Central memory CD8-positive, alpha-beta T cell (primary cell): ENCODE data around the gene ATIC.
A peak's percentile ranks its signal among the peaks of the same experiment; 100 is the strongest.

Experiments used
- ATAC-seq: fragments of 150-1000 bp; cut with Tn5 transposase; replicated peaks from 2 replicates; pipeline ENCODE4 v1.10.0; 2022; ENCODE audit warnings: mild to moderate bottlenecking, moderate FRiP score, moderate number of reproducible peaks; ENCODE audit not compliant: poor library complexity, severe bottlenecking; ENCODE audit errors: extremely low read depth
- DNase-seq, 2 donors: peaks; one replicate each; pipeline ENCODE4 v3.0.0; 2021; ENCODE audit warnings: low spot score in 2 of 2
- H3K27ac Mint-ChIP-seq: one replicate; pipeline ENCODE4 v1.8.0; 2022; ENCODE audit warnings: low read depth, mild to moderate bottlenecking, moderate library complexity, mixed read lengths
- H3K27me3 Mint-ChIP-seq: one replicate; pipeline ENCODE4 v1.8.0; 2022; ENCODE audit warnings: mixed read lengths
- H3K36me3 Mint-ChIP-seq: one replicate; pipeline ENCODE4 v1.8.0; 2022; ENCODE audit warnings: mild to moderate bottlenecking, moderate library complexity, mixed read lengths; ENCODE audit not compliant: insufficient read depth
- H3K4me1 Mint-ChIP-seq: one replicate; pipeline ENCODE4 v1.8.0; 2022; ENCODE audit warnings: mixed read lengths
- H3K4me3 Mint-ChIP-seq: one replicate; pipeline ENCODE4 v1.8.0; 2022; ENCODE audit warnings: mild to moderate bottlenecking, moderate library complexity, mixed read lengths
- H3K9me3 Mint-ChIP-seq: one replicate; pipeline ENCODE4 v1.8.0; 2022; ENCODE audit warnings: mixed read lengths

ATIC gene

DNA sequence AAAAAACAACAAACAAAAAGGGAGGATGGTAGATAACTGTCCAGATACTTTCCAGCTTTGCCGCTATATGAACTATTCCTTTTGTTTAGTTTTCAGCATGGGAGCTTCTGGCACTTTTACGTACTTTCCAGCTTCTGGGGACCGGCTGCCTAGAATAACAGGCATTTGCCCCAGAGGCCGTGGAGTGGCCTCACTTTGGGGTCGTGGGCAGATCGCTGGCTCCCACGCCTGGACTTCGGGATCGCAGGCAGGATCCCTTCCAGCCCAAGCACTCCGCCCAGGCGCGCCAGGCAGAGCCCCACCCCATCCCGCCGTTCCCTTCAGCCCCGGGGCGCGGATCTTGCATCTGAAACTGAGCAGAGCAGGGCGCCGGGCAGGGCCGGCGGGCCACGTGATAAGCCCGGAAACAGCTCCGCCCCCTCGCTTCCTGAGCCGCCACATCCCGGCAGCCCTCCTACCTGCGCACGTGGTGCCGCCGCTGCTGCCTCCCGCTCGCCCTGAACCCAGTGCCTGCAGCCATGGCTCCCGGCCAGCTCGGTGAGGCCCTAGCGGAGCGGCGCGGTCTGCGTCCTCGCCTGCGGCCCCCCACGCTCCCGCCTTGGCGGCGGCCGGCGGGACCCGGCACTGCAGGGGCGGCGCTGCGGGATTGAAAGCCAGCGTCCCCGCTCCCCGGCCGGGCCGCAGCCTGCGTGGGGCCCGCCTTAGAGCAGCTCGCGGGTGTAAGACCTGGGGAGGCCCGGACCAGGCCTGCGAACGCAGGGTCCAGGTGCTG is at the start of gene ATIC:
Gene ATIC, plus strand, starts transcription at position 435 of the 772 bp plus-strand sequence. Its CDS starts 84 bp downstream, at position 519.
- H3K27me3 Mint-ChIP-seq, result no peaks in the 10 kb centered on the region
- ATAC-seq (peak; percentile 99), DNase-seq (peak; percentile 77 to 79)
- H3K36me3 Mint-ChIP-seq, result peaks cover 5% of the 10 kb centered on the region
- H3K4me3 Mint-ChIP-seq, result peak within 1 kb of the TSS; percentile 85
- H3K27ac Mint-ChIP-seq, result peak within 1 kb of the TSS; percentile 79
- peaks cover 34% of the 10 kb centered on the region for H3K4me1 Mint-ChIP-seq
- H3K9me3 Mint-ChIP-seq, result no peaks in the 10 kb centered on the region

DNA sequence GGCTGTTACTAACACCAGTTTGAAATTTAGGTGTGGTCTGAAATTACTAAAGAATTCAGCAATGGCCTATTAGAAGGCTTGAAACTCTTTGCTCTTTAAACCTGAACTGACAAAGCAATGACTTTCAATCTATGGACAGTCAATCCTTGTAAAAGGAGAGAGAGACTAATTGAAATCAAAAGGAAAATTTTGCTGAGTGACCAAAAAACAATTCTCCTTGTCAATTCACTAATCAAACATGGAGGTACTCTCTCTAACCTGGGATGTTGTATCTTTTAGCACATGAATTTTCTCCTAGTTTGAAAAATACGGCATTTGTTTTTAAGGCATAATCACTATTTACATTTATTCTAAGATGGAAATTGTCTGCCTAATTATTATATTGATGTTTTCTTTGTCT is 49.6 kb upstream of the ATIC start:
- DNase-seq, result no peak
- Mint-ChIP-seq H3K36me3 (no peaks in the 10 kb centered on the region), H3K4me3 (no peak overlapping the region), H3K27me3 (peaks cover 12% of the 10 kb centered on the region), H3K9me3 (no peaks in the 10 kb centered on the region), H3K27ac (no peak overlapping the region), H3K4me1 (no peaks in the 10 kb centered on the region)
- no peak for ATAC-seq

DNA sequence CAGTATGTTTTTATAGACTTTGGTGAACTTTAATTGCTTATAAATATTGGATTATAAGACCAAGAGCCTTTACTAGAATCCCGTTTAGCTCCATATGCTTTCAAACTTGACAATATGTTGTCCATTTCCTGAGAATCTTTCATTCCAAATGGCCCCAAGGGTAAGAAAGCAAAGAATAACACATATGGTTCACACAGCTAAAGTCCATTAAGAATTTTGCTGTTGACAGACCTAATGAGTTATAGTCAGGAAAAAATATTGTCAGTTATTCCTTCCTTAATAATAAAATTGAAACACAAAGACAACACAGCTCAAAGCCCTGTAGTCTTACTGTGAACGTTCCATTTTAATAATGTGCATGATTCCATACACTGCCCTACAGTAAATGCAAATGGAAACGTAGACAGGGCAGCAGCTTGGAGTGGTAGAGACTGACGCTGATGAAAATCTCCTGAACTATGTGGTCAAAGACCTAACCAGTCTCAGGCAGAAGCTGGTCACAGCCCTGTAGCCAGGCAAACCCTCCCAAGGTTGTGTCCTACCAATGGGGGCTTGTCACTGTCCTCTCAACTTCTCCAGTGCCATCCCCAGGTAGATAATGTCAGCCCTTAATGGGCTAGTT is 49.0 kb upstream of the ATIC start:
- Mint-ChIP-seq H3K4me1 (no peaks in the 10 kb centered on the region), H3K36me3 (no peaks in the 10 kb centered on the region), H3K9me3 (no peaks in the 10 kb centered on the region), H3K4me3 (no peak overlapping the region), H3K27me3 (peaks cover 12% of the 10 kb centered on the region), H3K27ac (no peak overlapping the region)
- ATAC-seq, result no peak
- DNase-seq, result no peak

DNA sequence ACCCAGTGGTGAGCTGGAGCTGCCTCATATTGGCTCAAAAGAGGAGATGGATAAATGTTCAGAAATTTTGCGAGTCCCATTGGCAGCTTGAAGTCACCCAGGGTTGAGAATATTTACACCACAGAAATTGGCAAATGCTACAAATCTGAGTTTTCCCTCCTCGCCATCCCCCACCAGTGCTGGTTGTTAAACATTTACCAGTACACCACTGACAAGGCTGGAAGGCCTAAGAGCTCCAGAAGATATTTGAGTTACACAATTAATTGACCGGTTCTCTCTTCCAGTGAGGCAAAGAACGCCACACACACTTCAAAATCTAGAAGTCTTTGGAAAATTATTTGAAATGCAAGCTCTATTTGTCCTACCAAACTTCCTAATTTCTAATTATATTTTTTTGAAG is 47.5 kb upstream of the ATIC start:
- H3K36me3 Mint-ChIP-seq, result no peaks in the 10 kb centered on the region
- no peak overlapping the region for H3K4me3 Mint-ChIP-seq
- H3K9me3 Mint-ChIP-seq, result no peaks in the 10 kb centered on the region
- H3K27me3 Mint-ChIP-seq, result peaks cover 12% of the 10 kb centered on the region
- no peaks in the 10 kb centered on the region for H3K4me1 Mint-ChIP-seq
- H3K27ac Mint-ChIP-seq, result no peak overlapping the region
- ATAC-seq (no peak), DNase-seq (no peak)

DNA sequence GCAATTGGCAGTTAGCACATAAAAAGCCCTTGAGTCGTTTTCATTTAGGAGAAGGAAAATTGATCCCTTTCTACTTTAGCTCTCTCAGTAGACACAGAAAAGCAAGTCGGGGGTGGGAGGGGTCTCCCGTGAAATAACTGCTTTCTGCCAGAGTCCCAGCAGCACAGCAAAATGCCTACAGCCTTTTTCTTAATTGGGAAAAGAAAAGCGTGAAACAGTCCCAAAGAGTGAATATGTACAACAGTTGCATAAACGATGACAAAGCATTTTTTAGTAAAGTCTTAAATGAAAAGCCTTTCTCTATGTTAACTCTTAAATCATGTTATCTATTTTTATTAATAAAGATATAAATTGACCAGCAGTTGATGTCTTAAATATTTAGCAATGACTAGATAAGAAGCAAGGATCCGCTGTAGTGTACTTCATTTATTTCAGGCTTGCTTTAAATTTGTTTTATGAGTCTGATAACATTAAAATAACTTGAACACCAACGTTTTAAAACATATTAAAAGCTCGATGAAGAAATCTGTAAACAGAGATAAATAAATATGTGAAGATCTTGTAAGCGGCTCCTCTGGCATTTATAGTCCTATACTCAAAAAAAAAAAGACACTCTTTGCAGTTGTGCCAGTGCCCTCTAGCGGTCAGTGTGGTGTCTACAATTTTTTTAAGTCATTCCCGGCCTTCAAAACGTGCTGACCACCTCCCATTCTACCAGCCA is 42.3 kb upstream of the ATIC start:
- ATAC-seq, result no peak

DNA sequence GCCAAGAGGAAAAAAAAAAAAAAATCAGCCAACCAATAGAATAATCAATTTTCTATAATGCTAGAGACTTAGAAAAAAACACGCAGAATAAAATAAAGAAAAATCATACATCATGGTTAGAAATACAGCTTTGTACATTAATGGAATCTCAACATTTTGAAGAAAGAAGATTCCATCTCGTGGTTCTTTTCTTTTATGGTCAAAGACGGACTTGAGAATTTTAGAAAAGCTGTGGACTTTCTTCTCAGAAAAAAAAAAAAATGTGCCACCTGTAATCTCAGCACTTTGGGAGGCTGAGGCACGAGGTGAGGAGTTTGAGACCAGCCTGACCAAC is 41.8 kb upstream of the ATIC start:
- Mint-ChIP-seq H3K36me3 (no peaks in the 10 kb centered on the region), H3K27ac (no peak overlapping the region), H3K9me3 (no peaks in the 10 kb centered on the region), H3K27me3 (peaks cover 7% of the 10 kb centered on the region), H3K4me1 (no peaks in the 10 kb centered on the region), H3K4me3 (no peak overlapping the region)
- no peak for ATAC-seq
- DNase-seq, result no peak

More for the DNA sequence above, 42.3 kb upstream of the ATIC start:
- peak in 1 of 2 donors; percentile 24 for DNase-seq
- Mint-ChIP-seq H3K4me3 (no peak overlapping the region), H3K27ac (no peak overlapping the region), H3K27me3 (peaks cover 2% of the 10 kb centered on the region), H3K4me1 (no peaks in the 10 kb centered on the region), H3K36me3 (no peaks in the 10 kb centered on the region), H3K9me3 (no peaks in the 10 kb centered on the region)

DNA sequence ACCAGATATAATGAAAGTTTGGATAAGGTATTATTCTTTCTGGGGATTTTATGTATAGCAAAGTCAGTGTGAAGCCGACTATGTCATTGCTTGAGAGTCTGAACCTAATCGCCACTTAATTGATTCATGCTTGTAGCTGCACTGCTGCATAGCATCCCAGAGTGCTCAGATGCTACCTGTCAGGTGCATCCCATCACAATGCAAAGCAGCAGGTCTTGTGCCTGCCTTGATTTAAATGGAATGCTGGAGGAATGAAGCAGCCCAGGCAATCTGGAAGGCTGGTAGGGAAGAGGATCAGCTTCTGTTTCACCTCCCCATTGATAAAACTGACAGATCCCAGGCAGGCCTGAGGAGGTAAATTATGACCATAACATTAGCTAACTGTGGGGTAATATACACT is 40.4 kb upstream of the ATIC start:
- no peaks in the 10 kb centered on the region for H3K36me3 Mint-ChIP-seq
- ATAC-seq (no peak), DNase-seq (no peak)
- no peak overlapping the region for H3K4me3 Mint-ChIP-seq
- H3K9me3 Mint-ChIP-seq, result no peaks in the 10 kb centered on the region
- H3K27ac Mint-ChIP-seq, result no peak overlapping the region
- H3K4me1 Mint-ChIP-seq, result no peaks in the 10 kb centered on the region
- peaks cover 11% of the 10 kb centered on the region for H3K27me3 Mint-ChIP-seq

DNA sequence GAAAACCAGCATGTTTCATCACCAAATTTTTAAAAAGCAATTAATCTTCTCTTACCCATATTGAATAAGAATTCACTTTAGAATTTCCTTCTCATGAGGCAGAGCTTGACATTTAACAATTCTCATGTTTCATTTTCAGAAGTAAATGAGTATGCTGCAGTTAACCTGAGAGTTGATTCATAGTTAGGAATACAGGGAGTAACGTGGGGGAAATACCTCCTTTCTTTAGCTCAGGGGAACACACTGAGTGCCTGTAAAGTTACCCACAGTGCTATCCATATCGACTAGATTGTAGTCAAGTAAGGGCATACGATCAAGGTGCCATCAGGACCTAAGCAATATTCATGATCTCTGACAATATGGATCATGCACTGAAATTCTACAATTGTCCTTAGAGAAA is 38.9 kb upstream of the ATIC start:
- H3K9me3 Mint-ChIP-seq, result no peaks in the 10 kb centered on the region
- H3K36me3 Mint-ChIP-seq, result no peaks in the 10 kb centered on the region
- H3K27ac Mint-ChIP-seq, result no peak overlapping the region
- DNase-seq (no peak), ATAC-seq (no peak)
- no peaks in the 10 kb centered on the region for H3K4me1 Mint-ChIP-seq
- no peak overlapping the region for H3K4me3 Mint-ChIP-seq
- H3K27me3 Mint-ChIP-seq, result peaks cover 11% of the 10 kb centered on the region

DNA sequence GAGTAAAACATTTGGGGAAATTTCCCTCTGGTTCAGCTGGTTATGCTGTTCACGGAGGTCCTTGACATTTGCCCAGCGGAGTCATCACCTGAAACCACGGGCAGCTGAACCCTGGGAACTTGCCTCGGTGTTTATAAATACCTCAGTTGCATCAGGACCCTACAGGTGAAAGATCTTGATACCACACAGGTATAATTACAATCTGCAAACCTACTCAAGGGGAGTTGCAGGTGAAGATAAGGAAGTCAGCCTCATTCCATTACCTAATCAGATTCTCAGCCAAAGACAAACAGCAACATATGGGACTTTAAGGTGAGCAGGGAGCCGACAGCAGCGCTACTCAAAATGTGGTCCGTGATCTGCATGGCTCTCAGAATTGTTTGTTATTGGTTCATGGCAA is 37.0 kb upstream of the ATIC start:
- Mint-ChIP-seq H3K27ac (no peak overlapping the region), H3K4me3 (no peak overlapping the region), H3K27me3 (peaks cover 11% of the 10 kb centered on the region), H3K36me3 (no peaks in the 10 kb centered on the region), H3K9me3 (no peaks in the 10 kb centered on the region), H3K4me1 (no peaks in the 10 kb centered on the region)
- DNase-seq (no peak), ATAC-seq (no peak)

DNA sequence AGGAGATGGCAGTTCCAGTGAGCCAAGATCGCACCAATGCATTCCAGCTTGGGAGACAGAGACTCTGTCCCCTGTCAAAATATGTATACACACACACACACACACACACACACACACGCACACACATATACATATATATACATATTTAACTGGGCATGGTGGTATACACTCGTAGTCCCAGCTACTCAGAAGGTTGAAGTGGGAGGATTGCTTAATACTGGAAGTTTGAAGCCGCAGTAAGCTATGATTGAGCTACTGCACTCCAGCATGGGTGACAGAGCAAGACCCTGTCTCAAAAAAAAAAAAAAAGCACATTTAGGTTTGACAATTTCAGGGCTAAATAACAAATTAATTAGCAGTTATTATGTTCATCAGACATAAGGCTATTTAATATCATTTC is 36.0 kb upstream of the ATIC start:
- Mint-ChIP-seq H3K36me3 (no peaks in the 10 kb centered on the region), H3K9me3 (no peaks in the 10 kb centered on the region), H3K27ac (no peak overlapping the region), H3K4me3 (no peak overlapping the region), H3K27me3 (peaks cover 11% of the 10 kb centered on the region), H3K4me1 (no peaks in the 10 kb centered on the region)
- ATAC-seq (no peak), DNase-seq (no peak)

DNA sequence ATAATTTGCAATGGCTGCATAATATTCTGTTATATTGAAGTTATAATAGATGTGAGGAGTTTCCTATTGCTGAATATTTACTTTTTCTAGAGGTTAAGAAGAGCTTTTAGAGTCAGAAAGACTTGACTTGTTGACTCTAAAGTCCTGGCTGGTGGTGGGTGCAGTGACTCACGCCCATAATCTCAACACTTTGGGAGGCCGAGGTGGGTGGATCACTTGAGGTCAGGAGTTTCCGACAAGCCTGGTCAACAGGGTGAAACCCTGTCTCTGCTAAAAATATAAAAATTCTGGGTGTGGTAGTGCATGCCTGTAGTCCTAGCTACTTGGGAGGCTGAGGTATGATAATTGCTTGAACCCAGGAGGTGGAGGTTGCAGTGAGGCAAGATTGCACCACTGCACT is 33.9 kb upstream of the ATIC start:
- Mint-ChIP-seq H3K9me3 (no peaks in the 10 kb centered on the region), H3K4me3 (no peak overlapping the region), H3K4me1 (no peaks in the 10 kb centered on the region), H3K27me3 (peaks cover 11% of the 10 kb centered on the region), H3K27ac (no peak overlapping the region), H3K36me3 (no peaks in the 10 kb centered on the region)
- DNase-seq (no peak), ATAC-seq (no peak)

DNA sequence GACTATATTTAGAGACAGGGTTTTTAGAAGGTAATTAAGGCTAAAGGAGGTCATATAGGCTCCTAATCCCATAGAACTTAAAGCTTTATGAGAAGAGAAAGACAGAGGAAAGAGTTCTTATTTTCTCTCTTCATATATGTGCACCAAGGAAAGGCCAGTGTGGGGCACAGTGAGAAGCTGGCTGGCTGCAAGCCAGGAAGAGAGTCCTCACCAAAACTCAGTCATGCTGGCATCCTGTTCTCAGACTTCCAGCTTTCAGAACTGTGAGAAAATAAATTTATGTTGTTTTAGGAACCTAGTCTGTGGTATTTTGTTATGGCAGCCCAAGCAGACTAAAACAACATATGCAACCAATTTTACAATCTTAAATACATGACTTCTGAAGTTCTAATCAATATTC is 31.5 kb upstream of the ATIC start:
- H3K27ac Mint-ChIP-seq, result no peak overlapping the region
- H3K9me3 Mint-ChIP-seq, result no peaks in the 10 kb centered on the region
- no peak overlapping the region for H3K4me3 Mint-ChIP-seq
- DNase-seq (no peak), ATAC-seq (no peak)
- no peaks in the 10 kb centered on the region for H3K36me3 Mint-ChIP-seq
- H3K27me3 Mint-ChIP-seq, result peaks cover 1% of the 10 kb centered on the region
- no peaks in the 10 kb centered on the region for H3K4me1 Mint-ChIP-seq

DNA sequence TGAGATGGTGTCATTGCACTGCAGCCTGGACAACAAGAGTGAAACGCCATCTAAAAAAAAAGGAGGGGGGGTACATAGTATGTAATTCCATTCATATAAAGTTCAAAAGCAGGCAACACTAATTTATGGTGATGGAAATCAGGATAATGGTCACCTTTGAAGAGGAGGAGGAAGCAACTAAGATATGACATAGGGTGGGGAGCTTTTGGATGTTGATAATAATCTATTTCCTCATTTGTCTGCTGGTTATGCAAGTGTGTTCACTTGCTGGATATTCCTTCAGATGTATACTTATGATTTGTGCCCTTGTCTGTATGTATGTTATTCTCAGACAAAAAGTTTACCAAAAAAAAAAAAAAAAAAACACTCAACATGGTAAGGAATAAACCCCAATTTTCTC is 28.6 kb upstream of the ATIC start:
- Mint-ChIP-seq H3K27ac (no peak overlapping the region), H3K27me3 (no peaks in the 10 kb centered on the region), H3K4me3 (no peak overlapping the region), H3K36me3 (no peaks in the 10 kb centered on the region), H3K4me1 (no peaks in the 10 kb centered on the region), H3K9me3 (no peaks in the 10 kb centered on the region)
- ATAC-seq, result no peak
- no peak for DNase-seq
